GM18868 (cell line): ENCODE data around the gene FAM3A.

ENCODE experiments used
- ATAC-seq: cut with Tn5 transposase; IDR thresholded peaks from one replicate; pipeline ENCODE4 v1.9.1; 2021; ENCODE audit warnings: mild to moderate bottlenecking, moderate library complexity; ENCODE audit not compliant: unreplicated experiment

FAM3A gene

DNA sequence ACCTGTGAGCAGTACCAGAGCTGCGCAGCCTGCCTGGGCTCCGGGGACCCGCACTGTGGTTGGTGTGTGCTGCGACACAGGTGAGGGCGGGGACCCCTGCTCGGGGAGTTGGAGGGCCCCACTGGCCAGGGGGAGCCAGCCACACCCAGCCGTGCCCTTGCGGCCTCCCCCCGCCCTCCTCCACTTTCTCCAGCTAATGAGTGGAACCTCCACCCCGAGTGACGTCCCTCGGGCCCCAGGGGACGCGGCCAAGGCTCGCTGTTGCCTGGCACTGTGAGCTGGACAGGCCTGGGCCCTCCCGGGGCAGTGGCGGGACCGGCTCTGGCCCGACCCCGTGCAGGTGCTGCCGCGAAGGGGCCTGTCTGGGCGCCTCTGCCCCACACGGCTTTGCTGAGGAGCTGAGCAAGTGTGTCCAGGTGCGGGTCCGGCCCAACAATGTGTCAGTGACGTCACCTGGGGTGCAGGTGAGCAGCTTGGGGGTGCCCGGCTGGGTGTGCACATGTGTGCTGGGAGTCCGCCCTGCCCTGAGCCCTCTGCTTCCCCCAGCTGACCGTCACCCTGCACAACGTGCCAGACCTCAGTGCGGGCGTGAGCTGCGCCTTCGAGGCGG is 52.3 kb downstream of the FAM3A start:
- ATAC-seq, result no peak

DNA sequence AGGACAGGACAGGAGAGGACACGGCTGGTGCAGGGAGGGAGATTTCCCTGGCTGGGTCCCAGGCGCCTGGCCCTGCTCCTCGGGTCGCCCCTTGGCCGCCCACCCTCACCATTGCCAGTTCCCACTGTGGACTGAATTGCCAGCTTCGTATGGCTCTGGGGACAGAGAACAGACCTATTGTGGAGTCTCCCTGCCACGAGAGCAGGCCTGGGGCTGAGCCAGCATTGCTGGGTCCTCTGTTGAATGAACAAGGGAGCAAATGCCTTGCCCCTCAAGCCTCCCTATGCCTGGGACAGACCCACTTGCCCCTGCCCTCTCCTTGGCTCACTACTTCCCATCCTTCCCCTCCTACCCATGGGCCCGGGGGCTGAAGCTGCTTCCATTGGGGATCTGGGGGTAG is 53.6 kb downstream of the FAM3A start:
- no peak for ATAC-seq

DNA sequence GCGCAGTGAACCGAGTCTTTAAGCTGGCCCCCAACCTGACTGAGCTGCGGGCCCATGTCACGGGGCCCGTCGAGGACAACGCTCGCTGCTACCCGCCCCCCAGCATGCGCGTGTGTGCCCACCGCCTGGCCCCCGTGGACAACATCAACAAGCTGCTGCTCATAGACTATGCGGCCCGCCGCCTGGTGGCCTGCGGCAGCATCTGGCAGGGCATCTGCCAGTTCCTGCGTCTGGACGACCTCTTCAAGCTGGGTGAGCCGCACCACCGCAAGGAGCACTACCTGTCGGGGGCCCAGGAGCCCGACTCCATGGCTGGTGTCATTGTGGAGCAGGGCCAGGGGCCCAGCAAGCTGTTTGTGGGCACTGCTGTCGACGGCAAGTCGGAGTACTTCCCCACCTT is 55.7 kb downstream of the FAM3A start:
- ATAC-seq, result no peak

DNA sequence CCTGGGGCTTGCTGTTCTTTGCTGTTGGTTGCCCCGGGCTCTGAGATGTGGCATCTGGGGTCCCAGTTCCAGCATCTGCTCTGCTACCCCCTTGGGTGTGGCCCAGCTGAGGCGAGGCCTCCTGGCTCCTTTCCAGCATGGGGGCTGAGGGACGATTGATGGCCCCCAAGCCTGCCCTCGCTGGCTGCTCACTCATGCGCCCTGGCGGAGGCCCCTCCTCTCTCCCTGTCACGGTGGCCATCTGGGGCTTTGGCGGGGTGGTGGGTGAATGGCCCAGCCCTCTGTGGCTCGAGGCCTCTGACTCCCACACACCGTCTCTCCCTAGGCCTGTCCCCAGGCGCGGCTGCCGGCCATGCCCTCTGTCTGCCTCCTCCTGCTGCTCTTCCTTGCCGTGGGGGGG is 56.2 kb downstream of the FAM3A start:
- ATAC-seq, result no peak

DNA sequence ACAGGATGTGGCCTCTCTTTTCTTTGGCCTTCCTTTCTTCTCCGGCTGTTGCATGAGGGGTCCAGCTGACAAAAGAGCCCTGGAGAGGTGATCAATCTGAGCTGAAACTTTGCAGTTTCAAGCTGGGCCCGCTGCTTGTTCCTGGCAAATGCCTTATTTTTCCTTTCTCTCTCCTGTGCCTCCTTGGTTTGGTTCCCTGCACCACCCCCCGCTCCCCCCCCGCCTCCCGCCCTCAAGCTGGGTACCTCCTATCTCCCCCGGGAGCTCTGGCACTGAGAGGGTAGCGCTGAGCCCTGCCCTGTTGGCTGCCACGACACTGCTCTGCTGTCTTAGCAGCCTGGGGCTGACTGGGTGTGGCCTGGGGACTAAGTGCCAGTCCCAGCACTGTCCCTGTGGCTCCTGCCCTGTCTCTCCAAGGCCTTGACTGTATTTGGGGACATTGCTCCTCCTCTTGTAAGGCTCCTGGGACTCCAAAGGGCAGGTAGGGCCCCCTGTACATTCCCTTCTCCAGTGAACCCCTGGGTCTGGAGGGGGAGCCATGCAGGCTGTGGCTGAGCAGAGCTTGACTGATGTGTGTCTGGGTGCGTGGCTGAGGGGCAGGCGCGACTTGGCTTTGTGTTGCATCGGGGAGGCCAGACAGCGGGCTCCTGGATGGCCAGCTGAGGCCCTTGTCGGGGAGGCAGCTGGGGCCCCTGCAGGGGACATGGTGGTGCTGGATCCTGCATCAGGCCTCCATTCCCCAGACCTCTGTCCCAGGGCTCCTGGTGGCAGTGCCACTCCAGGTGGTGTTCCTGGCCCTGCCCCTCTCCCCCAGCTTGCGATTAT is 56.9 kb downstream of the FAM3A start:
- ATAC-seq, result no peak

DNA sequence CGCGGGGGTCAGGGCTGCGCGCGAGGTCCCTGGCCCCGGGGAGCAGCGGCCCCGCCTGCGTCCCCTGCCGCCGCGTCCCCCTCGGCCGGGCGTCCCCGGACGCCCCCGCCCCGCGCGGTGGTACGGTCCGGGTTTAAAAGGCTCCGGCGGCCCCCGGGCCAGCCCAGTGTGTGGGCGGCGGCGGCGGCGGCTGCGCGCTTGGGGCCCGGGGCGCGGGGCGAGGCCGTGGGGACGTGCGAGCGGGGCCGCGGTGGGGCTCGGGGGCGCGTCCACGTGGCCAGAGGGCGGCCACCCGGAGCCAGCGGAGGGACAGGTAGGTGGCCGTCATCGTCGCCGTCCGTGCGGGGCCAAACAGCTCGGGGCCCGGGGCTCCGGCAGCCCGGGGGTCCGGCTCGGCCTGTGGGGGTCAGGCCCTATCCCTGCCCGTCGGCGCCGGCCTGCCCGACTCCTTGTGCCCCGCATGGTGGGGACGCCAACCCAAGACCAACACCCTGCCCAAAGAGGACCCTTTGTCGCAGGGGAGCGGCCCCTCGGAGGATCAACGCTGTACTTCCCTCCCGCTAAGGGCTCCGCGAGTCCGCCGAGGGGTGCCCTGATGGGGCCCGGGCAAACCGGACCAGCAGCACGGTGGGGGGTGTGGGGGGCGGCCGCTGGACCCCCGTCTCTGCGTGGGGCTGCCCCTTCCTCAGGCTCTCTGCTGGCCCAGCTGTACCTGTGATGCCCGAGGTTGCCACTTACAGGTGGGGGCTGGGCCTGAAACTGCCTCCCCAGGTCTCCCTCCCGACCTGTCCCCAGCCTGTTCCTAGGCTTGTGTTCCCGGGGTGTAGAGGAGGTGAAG is 57.7 kb downstream of the FAM3A start, which contains the start of gene PLXNA3:
TSS of gene PLXNA3 (plus strand) at position 166 of the 838 bp plus-strand sequence. CDS start 1,903 bp downstream, outside the sequence.
- ATAC-seq, result peak; percentile 62

DNA sequence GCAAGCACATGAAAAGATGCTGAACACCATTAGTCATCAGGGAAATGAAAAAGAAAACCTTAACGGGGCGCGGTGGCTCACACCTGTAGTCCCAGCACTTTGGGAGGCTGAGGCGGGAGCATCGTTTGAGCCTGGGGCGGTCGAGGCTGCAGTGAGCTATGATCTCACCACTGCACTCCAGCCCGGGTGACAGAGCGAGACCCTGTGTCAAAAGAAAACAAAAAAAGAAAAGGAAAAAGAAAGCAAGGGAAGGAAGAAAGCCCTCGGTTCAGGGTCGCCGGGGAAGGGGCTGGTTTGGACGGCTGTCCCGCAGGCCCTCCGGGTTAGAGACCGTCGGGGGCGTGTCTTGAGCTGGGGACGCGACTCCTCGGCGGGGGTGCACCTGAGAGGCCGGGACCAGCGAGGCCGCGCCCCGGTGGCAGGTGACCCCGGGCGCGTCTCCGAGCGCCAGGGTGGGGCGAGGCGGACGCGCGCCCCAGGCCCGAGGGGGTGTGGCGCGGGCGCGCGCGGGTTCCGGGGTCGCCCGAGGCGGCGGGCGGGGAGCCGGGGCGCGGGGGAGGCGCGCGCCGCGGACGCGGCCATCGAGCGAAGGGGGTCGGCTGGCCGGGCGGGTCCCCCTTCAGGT is 58.4 kb downstream of the FAM3A start:
- ATAC-seq, result peak; percentile 70
